HG03045 (cell line): ENCODE data around the gene GTPBP6.
"Not testable (repeated sequence)": the region's sequence is repeated elsewhere in the genome, so short reads cannot be mapped to it uniquely, and the experiment has no call there.

Experiments used
- ATAC-seq: cut with Tn5 transposase; IDR thresholded peaks from one replicate; pipeline ENCODE4 v1.9.1; 2021; ENCODE audit warnings: mild to moderate bottlenecking, moderate library complexity; ENCODE audit not compliant: unreplicated experiment

GTPBP6 gene

GRCh38 chrX:351736-352135, 33.1 kb upstream of the GTPBP6 start:
- ATAC-seq, result no peak

GRCh38 chrX:351324-351641, 32.7 kb upstream of the GTPBP6 start:
- not testable (repeated sequence) for ATAC-seq

GRCh38 chrX:350534-351323, 32.1 kb upstream of the GTPBP6 start:
- no peak for ATAC-seq

- no peak for ATAC-seq
Observed at GRCh38 chrX:350148-350533, 31.5 kb upstream of the GTPBP6 start.

- ATAC-seq, result no peak
Observed at GRCh38 chrX:349702-350101, 31.1 kb upstream of the GTPBP6 start.

- no peak for ATAC-seq
Observed at GRCh38 chrX:349196-349595, 30.6 kb upstream of the GTPBP6 start.

GRCh38 chrX:348461-349117, 30.0 kb upstream of the GTPBP6 start:
- ATAC-seq, result no peak

- ATAC-seq, result no peak
Observed at GRCh38 chrX:347351-348117, 28.9 kb upstream of the GTPBP6 start.

- ATAC-seq, result no peak
Observed at GRCh38 chrX:346034-346813, 27.6 kb upstream of the GTPBP6 start.

- no peak for ATAC-seq
Observed at GRCh38 chrX:345020-345925, 26.7 kb upstream of the GTPBP6 start.

- no peak for ATAC-seq
Observed at GRCh38 chrX:344371-344901, 25.8 kb upstream of the GTPBP6 start.

GRCh38 chrX:341541-342101, 23.0 kb upstream of the GTPBP6 start:
- no peak for ATAC-seq

- no peak for ATAC-seq
Observed at GRCh38 chrX:340641-341423, 22.2 kb upstream of the GTPBP6 start.

GRCh38 chrX:340121-340520, 21.5 kb upstream of the GTPBP6 start:
- no peak for ATAC-seq

GRCh38 chrX:338836-339400, 20.3 kb upstream of the GTPBP6 start:
- ATAC-seq, result no peak

GRCh38 chrX:338281-338835, 19.8 kb upstream of the GTPBP6 start:
- ATAC-seq, result no peak

- ATAC-seq, result no peak
Observed at GRCh38 chrX:337331-337831, 18.8 kb upstream of the GTPBP6 start.

GRCh38 chrX:336227-336626, 17.6 kb upstream of the GTPBP6 start:
- ATAC-seq, result no peak
